HepG2 (cell line): ENCODE data around the gene TBC1D1. TPM values are rescaled to one million over a fixed set of nuclear protein-coding genes. Genes with fewer than 3 reads are reported as not detected.

Experiments used
- ATF6 ChIP-seq: sonication (generic); formaldehyde crosslinking; conservative IDR thresholded peaks from 2 replicates; pipeline ENCODE4 v1.4.0; 2020; ENCODE audit warnings: missing genetic modification reagents
- BRD4 ChIP-seq: sonication (generic); formaldehyde crosslinking; IDR thresholded peaks from 2 replicates; pipeline ENCODE4 v1.4.0; 2020; ENCODE audit warnings: missing genetic modification reagents
- ELK4 ChIP-seq: sonication (generic); formaldehyde crosslinking; IDR thresholded peaks from 2 replicates; pipeline ENCODE4 v1.9.0; 2021; ENCODE audit warnings: missing genetic modification reagents, borderline replicate concordance
- PHF8 ChIP-seq: sonication (generic); formaldehyde crosslinking; IDR thresholded peaks from 2 replicates; pipeline ENCODE4 v1.5.0; 2020; ENCODE audit warnings: missing genetic modification reagents
- REXO4 ChIP-seq: sonication (generic); formaldehyde crosslinking; IDR thresholded peaks from 2 replicates; pipeline ENCODE4 v1.8.0; 2022; ENCODE audit warnings: missing genetic modification reagents, mild to moderate bottlenecking, borderline replicate concordance
- U2AF1 ChIP-seq: fragments of 200-400 bp; formaldehyde crosslinking; optimal IDR thresholded peaks from 2 replicates; pipeline ENCODE3; 2017; ENCODE audit warnings: mild to moderate bottlenecking, low read depth, low read length
- USF2 ChIP-seq, 2 experiments: sonication (generic) in 1 of 2; formaldehyde crosslinking in 1 of 2; IDR thresholded peaks; 2 replicates each; pipeline versions ENCODE4 v1.5.1 to v1.6.1; 2011 to 2020; ENCODE audit warnings: borderline replicate concordance in 1 of 2, low read depth in 1 of 2, low read length in 1 of 2, mild to moderate bottlenecking in 1 of 2, missing genetic modification reagents in 1 of 2, moderate library complexity in 1 of 2
- ZFP91 ChIP-seq: sonication (generic); formaldehyde crosslinking; IDR thresholded peaks from 2 replicates; pipeline ENCODE4 v1.9.0; 2022; ENCODE audit warnings: missing genetic modification reagents, mild to moderate bottlenecking, borderline replicate concordance
- ZNF10 ChIP-seq: sonication (generic); formaldehyde crosslinking; IDR thresholded peaks from 2 replicates; pipeline ENCODE4 v1.4.0; 2020; ENCODE audit warnings: mild to moderate bottlenecking, low read depth, missing genetic modification reagents, borderline replicate concordance
- ZNF124 ChIP-seq: sonication (generic); formaldehyde crosslinking; IDR thresholded peaks from 2 replicates; pipeline ENCODE4 v1.4.0; 2020; ENCODE audit warnings: missing genetic modification reagents
- ZNF564 ChIP-seq: sonication (generic); formaldehyde crosslinking; IDR thresholded peaks from 2 replicates; pipeline ENCODE4 v1.8.1; 2023; ENCODE audit warnings: mild to moderate bottlenecking, missing genetic modification reagents
- ZNF629 ChIP-seq: sonication (generic); formaldehyde crosslinking; conservative IDR thresholded peaks from 2 replicates; pipeline ENCODE4 v1.5.0; 2020; ENCODE audit warnings: missing genetic modification reagents
- polyA plus RNA-seq, 8 experiments: library from polyadenylated mRNA; depleted of rRNA in 3 of 8; stranded (reverse) in 7 of 8; unstranded in 1 of 8; fragments of >200 nt; fragmentation: Illumina TruSeq in 4 of 8; extraction: Trizol in 4 of 8; gene quantifications; 2 replicates each; pipeline versions ENCODE4 v1.2.1 to v1.2.3, GENCODE V29; 2011 to 2016; ENCODE audit warnings: low read depth in 4 of 8, missing spikeins in 1 of 8, mixed read lengths in 1 of 8; ENCODE audit not compliant: insufficient read depth in 1 of 8
- total RNA-seq, 5 experiments: library from RNA; depleted of rRNA; stranded (reverse); fragments of >200 nt; fragmentation: Illumina TruSeq; extraction: Trizol; gene quantifications; 2 replicates each; pipeline ENCODE4 v1.2.3, GENCODE V29; 2016; ENCODE audit warnings: low read depth in 1 of 5

TBC1D1 gene
- total and polyA plus RNA-seq, 2 of the 13 experiments (the other 11 are each of a cell fraction or from before 2014, with no cell fraction given): 37.3 to 62.8 TPM

- TF ChIP-seq ZNF124: peak; percentile 81; the same call in 1 of the 2 replicates
- 0 out of 2 replicates have a peak, but pooled peaks have one; percentile 38 for TF ChIP-seq PHF8
- TF ChIP-seq ZNF10: no peak
- peak; percentile 95; the same call in 1 of the 2 replicates for TF ChIP-seq BRD4 (CRISPR knock-in tag)
- TF ChIP-seq U2AF1: no peak
- TF ChIP-seq ELK4 (CRISPR knock-in tag): no peak
- TF ChIP-seq ZNF629: peak; percentile 33; the same call in 1 of the 2 replicates
- no peak for TF ChIP-seq REXO4 (CRISPR knock-in tag)
- no peak for TF ChIP-seq USF2 (IDR thresholded peaks at IDR 0.05; ENCODE audit: low read depth, low read length)
- no peak for TF ChIP-seq USF2 (CRISPR knock-in tag; IDR thresholded peaks at IDR 0.05; ENCODE audit: borderline replicate concordance)
- TF ChIP-seq ATF6: no peak
- TF ChIP-seq ZFP91: peak; percentile 76
- TF ChIP-seq ZNF564 (CRISPR knock-in tag): peak; percentile 42; the same call in 1 of the 2 replicates
Observed at GRCh38 chr4:38162240-38162784, 271.4 kb downstream of the TBC1D1 start (continued).
